Measurements from ENCODE around the gene PDS5B.

PDS5B gene

GRCh38 chr13:32632343-32632909 is 46.2 kb downstream of the PDS5B start:
- TF ChIP-seq ZFX (IDR thresholded peaks at IDR 0.05): no peak
- no peak for TF ChIP-seq CTCF (conservative IDR thresholded peaks at IDR 0.05)
- peak overlapping the region; percentile 58 for H3K27ac ChIP-seq

- TF ChIP-seq ZFX (IDR thresholded peaks at IDR 0.05) (no peak), CTCF (conservative IDR thresholded peaks at IDR 0.05) (no peak)
- no peak overlapping the region for H3K27ac ChIP-seq
These were observed 50.5 kb downstream of the PDS5B start for GRCh38 chr13:32636711-32637110.

- TF ChIP-seq ZFX (IDR thresholded peaks at IDR 0.05): no peak
- TF ChIP-seq CTCF (conservative IDR thresholded peaks at IDR 0.05): no peak
- H3K27ac ChIP-seq: no peak overlapping the region
These were observed 52.5 kb downstream of the PDS5B start for GRCh38 chr13:32638739-32639138.

- TF ChIP-seq CTCF (conservative IDR thresholded peaks at IDR 0.05) (peak; percentile 99), ZFX (IDR thresholded peaks at IDR 0.05) (no peak)
- H3K27ac ChIP-seq: no peak overlapping the region
These were observed 53.4 kb downstream of the PDS5B start for GRCh38 chr13:32639502-32640105.

GRCh38 chr13:32642316-32642715 is 56.1 kb downstream of the PDS5B start:
- TF ChIP-seq CTCF (conservative IDR thresholded peaks at IDR 0.05) (no peak), ZFX (IDR thresholded peaks at IDR 0.05) (no peak)
- no peak overlapping the region for H3K27ac ChIP-seq

- no peak overlapping the region for H3K27ac ChIP-seq
- TF ChIP-seq CTCF (conservative IDR thresholded peaks at IDR 0.05): no peak
- no peak for TF ChIP-seq ZFX (IDR thresholded peaks at IDR 0.05)
These were observed 56.6 kb downstream of the PDS5B start for GRCh38 chr13:32642858-32643257.

GRCh38 chr13:32645854-32646253 is 59.6 kb downstream of the PDS5B start:
- no peak for TF ChIP-seq ZFX (IDR thresholded peaks at IDR 0.05)
- no peak for TF ChIP-seq CTCF (conservative IDR thresholded peaks at IDR 0.05)
- no peak overlapping the region for H3K27ac ChIP-seq
